Parietal lobe (tissue), 2 donors: ENCODE results near the gene GPR173. TPM values are rescaled to one million over a fixed set of nuclear protein-coding genes. Genes with fewer than 3 reads are reported as not detected.

Experiments used
- small RNA-seq: library from RNA; depleted of rRNA; stranded (forward); fragments of <200 nt; gene quantifications from one replicate; pipeline ENCODE3, GENCODE V24; 2014; ENCODE audit warnings: low replicate concordance
- total RNA-seq: library from RNA; depleted of rRNA; stranded (reverse); fragments of >200 nt; gene quantifications from one replicate; pipeline ENCODE4 v1.2.3, GENCODE V29; 2014

The GPR173 gene, protein sequence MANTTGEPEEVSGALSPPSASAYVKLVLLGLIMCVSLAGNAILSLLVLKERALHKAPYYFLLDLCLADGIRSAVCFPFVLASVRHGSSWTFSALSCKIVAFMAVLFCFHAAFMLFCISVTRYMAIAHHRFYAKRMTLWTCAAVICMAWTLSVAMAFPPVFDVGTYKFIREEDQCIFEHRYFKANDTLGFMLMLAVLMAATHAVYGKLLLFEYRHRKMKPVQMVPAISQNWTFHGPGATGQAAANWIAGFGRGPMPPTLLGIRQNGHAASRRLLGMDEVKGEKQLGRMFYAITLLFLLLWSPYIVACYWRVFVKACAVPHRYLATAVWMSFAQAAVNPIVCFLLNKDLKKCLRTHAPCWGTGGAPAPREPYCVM
- total RNA-seq = 36.0 TPM

DNA sequence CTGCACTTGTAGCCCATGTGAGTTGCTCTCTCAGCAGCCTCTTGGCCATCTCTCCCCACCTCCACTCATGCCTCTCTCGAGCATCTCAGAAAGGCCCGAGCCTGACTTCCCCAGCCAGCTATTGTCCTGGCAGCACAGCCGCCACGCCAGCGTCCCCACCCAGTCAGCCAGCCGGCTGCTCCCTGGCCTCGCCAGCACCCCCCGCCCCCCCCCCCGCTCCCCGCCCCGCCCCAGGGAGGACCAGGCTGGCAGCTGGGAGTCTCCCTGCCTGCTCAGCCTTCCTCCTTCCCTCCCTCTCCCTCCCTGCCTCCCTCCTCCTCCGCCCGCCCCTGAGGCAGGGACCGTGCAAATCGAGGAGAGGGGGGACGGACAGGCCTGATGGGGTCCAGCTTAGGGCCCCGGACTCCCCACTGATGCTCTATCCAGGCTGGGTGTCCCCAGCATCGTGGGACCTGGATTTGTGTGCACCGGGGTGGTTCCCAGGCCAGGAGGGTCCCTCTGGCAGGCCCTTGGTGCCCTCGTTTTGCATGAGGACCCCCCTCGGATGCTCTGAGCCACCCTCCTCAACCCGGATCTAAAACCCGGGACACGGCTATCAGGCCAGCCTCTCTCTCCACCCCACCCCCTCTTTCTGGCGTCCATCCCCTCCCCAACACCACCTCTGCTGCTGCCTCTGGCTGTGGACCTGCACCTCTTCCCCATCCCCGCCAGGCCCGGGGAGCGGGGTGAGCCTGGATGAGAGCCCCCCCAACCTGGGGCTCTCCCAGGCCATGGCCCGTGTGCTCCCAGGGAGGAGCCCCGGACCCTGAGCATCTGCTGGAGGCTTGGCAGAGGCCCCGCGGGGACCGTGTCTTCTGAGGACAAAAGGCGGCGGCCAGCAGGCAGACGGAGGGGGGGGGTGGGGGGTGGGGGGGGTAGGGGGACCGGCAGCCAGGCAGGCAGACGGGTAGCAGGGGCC, at the start of gene GPR173:
GPR173 (plus strand) TSS at position 621 of the 958 bp plus-strand sequence. CDS start 27,833 bp downstream, outside the sequence.

DNA sequence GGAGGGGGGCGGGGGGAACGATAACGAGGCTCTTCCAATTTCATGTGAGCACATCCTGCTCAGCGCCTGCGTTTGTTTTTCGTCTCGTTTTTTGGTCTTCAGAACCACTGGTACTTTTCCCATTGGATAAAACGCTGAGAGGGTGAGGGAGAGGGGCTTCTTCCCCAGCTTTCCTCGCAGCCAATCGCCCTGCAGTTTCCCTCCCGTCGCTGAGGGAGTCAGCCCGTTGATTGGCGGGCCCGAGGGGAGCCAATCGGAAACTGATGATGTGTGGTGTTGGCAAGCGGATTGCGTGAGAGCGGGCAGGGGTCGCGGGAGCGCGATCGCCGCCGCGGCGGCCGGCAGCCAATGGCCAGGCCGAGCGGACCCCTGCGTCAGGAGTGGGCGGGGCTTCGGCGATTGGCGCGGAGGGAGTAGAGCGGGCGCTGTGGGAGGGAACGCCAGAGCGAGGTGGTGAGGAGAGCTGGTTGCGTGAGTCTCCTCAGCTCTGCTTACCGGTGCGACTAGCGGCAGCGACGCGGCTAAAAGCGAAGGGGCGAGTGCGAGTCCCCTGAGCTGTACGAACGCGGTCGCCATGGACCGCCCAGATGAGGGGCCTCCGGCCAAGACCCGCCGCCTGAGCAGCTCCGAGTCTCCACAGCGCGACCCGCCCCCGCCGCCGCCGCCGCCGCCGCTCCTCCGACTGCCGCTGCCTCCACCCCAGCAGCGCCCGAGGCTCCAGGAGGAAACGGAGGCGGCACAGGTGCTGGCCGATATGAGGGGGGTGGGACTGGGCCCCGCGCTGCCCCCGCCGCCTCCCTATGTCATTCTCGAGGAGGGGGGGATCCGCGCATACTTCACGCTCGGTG, 33.6 kb downstream of the GPR173 start, which contains the start of gene TSPYL2:
TSPYL2 (plus strand) TSS at position 443 of the 848 bp plus-strand sequence; CDS start at position 575, 132 bp downstream.

GRCh38 chrX:53093748-53094581, 45.4 kb downstream of the GPR173 start, which contains the start of gene KANTR:
Gene KANTR, plus strand, starts transcription at chrX:53094142. Its CDS starts 30,131 bp downstream, at chrX:53124273.

Small RNA genes within 50 kb of the gene (small RNA-seq; reads per million reads assigned to genes)
- gene AL591212.2 = not detected

Other genes starting within 250 kb of the GPR173 start
- not detected for gene XAGE5, start 237.5 kb upstream of the GPR173 start, total RNA-seq
- not detected for gene XAGE3, start 180.7 kb upstream of the GPR173 start, total RNA-seq
- gene FAM156B, start 151.5 kb upstream of the GPR173 start, total RNA-seq = 30.7 TPM
- 27.5 TPM for gene FAM156A, start 90.3 kb upstream of the GPR173 start, total RNA-seq
- 12.5 TPM for gene TSPYL2, start 33.6 kb downstream of the GPR173 start, total RNA-seq
- 91.4 TPM for gene KANTR, start 45.4 kb downstream of the GPR173 start, total RNA-seq
- 137 TPM for gene KDM5C, start 176.4 kb downstream of the GPR173 start, total RNA-seq
- gene IQSEC2, start 232.8 kb downstream of the GPR173 start, total RNA-seq = 18.2 TPM